A172 (cell line): ENCODE data around the gene ACAA2. TPM values are rescaled to one million over a fixed set of nuclear protein-coding genes. Genes with fewer than 3 reads are reported as not detected.
A peak's percentile ranks its signal among the peaks of the same experiment; 100 is the strongest.

ENCODE experiments used
- DNase-seq: peaks from one replicate; pipeline ENCODE4 v3.0.0-alpha.2; 2015; ENCODE audit warnings: low spot score
- total RNA-seq: library from RNA; depleted of rRNA; stranded (reverse); fragments of >200 nt; shearing (Covaris generic); gene quantifications from 2 replicates; pipeline ENCODE4 v1.2.3, GENCODE V29; 2014; rRNA removed

ACAA2 gene
- total RNA-seq = 56.9 and 61.0 TPM in 2 replicates

GRCh38 chr18:49813319-49814146 lies at the start of gene ACAA2:
Gene ACAA2 (minus strand): TSS chr18:49813533. CDS start chr18:49813484, 49 bp downstream.
- DNase-seq = peak; percentile 51

GRCh38 chr18:49862656-49863385 lies 49.5 kb upstream of the ACAA2 start:
- no peak for DNase-seq

GRCh38 chr18:49861659-49862058 lies 48.3 kb upstream of the ACAA2 start:
- DNase-seq = no peak

GRCh38 chr18:49859725-49860124 lies 46.4 kb upstream of the ACAA2 start:
- no peak for DNase-seq

- no peak for DNase-seq
These were observed 45.7 kb upstream of the ACAA2 start for GRCh38 chr18:49859021-49859359.

- peak; percentile 52 for DNase-seq
These were observed 45.1 kb upstream of the ACAA2 start for GRCh38 chr18:49858309-49859020.

- DNase-seq = no peak
These were observed 44.4 kb upstream of the ACAA2 start for GRCh38 chr18:49857708-49858107.

GRCh38 chr18:49856496-49856895 lies 43.2 kb upstream of the ACAA2 start:
- DNase-seq = no peak

- no peak for DNase-seq
These were observed 42.5 kb upstream of the ACAA2 start for GRCh38 chr18:49855711-49856415.

GRCh38 chr18:49854681-49855080 lies 41.3 kb upstream of the ACAA2 start:
- DNase-seq = no peak

GRCh38 chr18:49853436-49853835 lies 40.1 kb upstream of the ACAA2 start:
- DNase-seq = no peak

GRCh38 chr18:49853011-49853410 lies 39.7 kb upstream of the ACAA2 start:
- no peak for DNase-seq

- no peak for DNase-seq
These were observed 38.3 kb upstream of the ACAA2 start for GRCh38 chr18:49851624-49852023.

GRCh38 chr18:49850636-49851035 lies 37.3 kb upstream of the ACAA2 start:
- DNase-seq = no peak

- DNase-seq = peak; percentile 95
These were observed 36.2 kb upstream of the ACAA2 start for GRCh38 chr18:49849331-49850217.

GRCh38 chr18:49848115-49848514 lies 34.8 kb upstream of the ACAA2 start:
- DNase-seq = no peak

GRCh38 chr18:49847524-49847923 lies 34.2 kb upstream of the ACAA2 start:
- no peak for DNase-seq

GRCh38 chr18:49846718-49847470 lies 33.6 kb upstream of the ACAA2 start:
- DNase-seq = no peak

GRCh38 chr18:49846361-49846662 lies 33.0 kb upstream of the ACAA2 start:
- peak; percentile 14 for DNase-seq

- DNase-seq = no peak
These were observed 32.5 kb upstream of the ACAA2 start for GRCh38 chr18:49845629-49846360.
